Heart left ventricle (tissue), 16 donors: ENCODE data around the gene OR51A7. TPM values are rescaled to one million over a fixed set of nuclear protein-coding genes. Genes with fewer than 3 reads are reported as not detected.

Source experiments
- ATAC-seq, 4 donors: fragments of 200-7000 bp; cut with Tn5 transposase; one replicate each; pipeline ENCODE4 v1.9.1; 2020 to 2022; ENCODE audit warnings: moderate library complexity in 4 of 4, mild to moderate bottlenecking in 3 of 4, moderate number of reproducible peaks in 1 of 4
- DNase-seq, 5 donors: peaks; one replicate each; pipeline ENCODE4 v3.0.0-alpha.2; 2020
- H3K27ac ChIP-seq, 12 donors: fragments of 200-600 bp; sonication (generic) in 4 of 12; one replicate each; pipeline versions ENCODE4 v1.5.0 to v1.8.0; 2016 to 2022; ENCODE audit warnings: mild to moderate bottlenecking in 2 of 12
- H3K27me3 ChIP-seq, 9 donors: fragments of 200-600 bp; sonication (generic) in 2 of 9; one replicate each; pipeline versions ENCODE4 v1.5.1 to v1.8.0; 2016 to 2022; ENCODE audit warnings: mild to moderate bottlenecking in 3 of 9
- H3K36me3 ChIP-seq, 9 donors: fragments of 200-600 bp; sonication (generic) in 2 of 9; one replicate each; pipeline versions ENCODE4 v1.5.0 to v1.8.0; 2018 to 2022; ENCODE audit warnings: mild to moderate bottlenecking in 2 of 9
- H3K4me1 ChIP-seq, 12 donors: fragments of 200-600 bp; sonication (generic) in 4 of 12; one replicate each; pipeline versions ENCODE4 v1.5.0 to v1.8.0; 2016 to 2022; ENCODE audit warnings: mild to moderate bottlenecking in 3 of 12
- H3K4me3 ChIP-seq, 12 donors: fragments of 200-600 bp; sonication (generic) in 4 of 12; one replicate each; pipeline versions ENCODE4 v1.5.0 to v1.8.0; 2017 to 2022; ENCODE audit warnings: mild to moderate bottlenecking in 9 of 12, moderate library complexity in 4 of 12
- H3K9me3 ChIP-seq, 12 donors: fragments of 200-600 bp; sonication (generic) in 4 of 12; one replicate each; pipeline versions ENCODE4 v1.5.0 to v1.8.0; 2016 to 2022; ENCODE audit warnings: mild to moderate bottlenecking in 1 of 12
- CTCF ChIP-seq, 12 donors: fragments of 200-600 bp; sonication (generic) in 4 of 12; IDR thresholded peaks; one replicate each; pipeline versions ENCODE4 v1.5.0 to v1.8.0; 2018 to 2022; ENCODE audit warnings: antibody characterized with exemption in 12 of 12, mild to moderate bottlenecking in 5 of 12
- POLR2A ChIP-seq, 2 donors: fragments of 450-650 bp; IDR thresholded peaks; one replicate each; pipeline ENCODE4 v1.6.1; 2017; ENCODE audit warnings: antibody characterized with exemption in 2 of 2, mild to moderate bottlenecking in 2 of 2, moderate library complexity in 2 of 2
- WGBS, 4 donors: extraction: QIAGEN DNeasy Blood & Tissue Kit in 2 of 4; methylation state at CpG; one replicate each; pipeline versions ENCODE4 v1.1.5 to v1.1.7; 2013 to 2018; 5-methylcytosine and 5-hydroxymethylcytosine counted together
- intact Hi-C, 10 donors: fragments of 100-400 bp; cut with DNase I; formaldehyde crosslinking; loops; one replicate each; pipeline versions ENCODE4 v1.11.1 to v1.14.2; 2022
- polyA plus RNA-seq, 2 donors: library from polyadenylated mRNA; stranded (reverse); fragments of 200-250 nt; gene quantifications; one replicate each; pipeline ENCODE4 v1.2.3, GENCODE V29; 2013
- total RNA-seq, 9 donors: library from RNA; depleted of rRNA in 2 of 9; stranded (reverse); fragments of >200 nt in 2 of 9; fragmentation: NEBNext Ultra II Directional in 3 of 9; extraction: Animal tissue kit (Norgen Biotek cat#: 25700) in 3 of 9; gene quantifications; one replicate each; pipeline versions ENCODE4 v1.1.0 to v1.2.4, GENCODE V29; 2016 to 2023
- donor health status: ischemic (EF 13 %, LVEDD 7.1; RV severe dilation, severe dysfunction).
- donor health status: healthy with polysubstance abuse.
- donor health status: DM: no; HTN: yes; CAD: no.
- donor health status: DM: no; HTN: no; CAD: no.
- donor health status: ischemic (EF 25% LVEDD 6.9; RV normal size, moderate dysfunction).
- donor health status: ischemic (EF 25% LVEDD 5.7; RV mildly dilated, moderate dysfunction).
- donor health status: healthy.
- donor health status: DM: yes; HTN: yes; CAD: no.
- donor health status: ischemic (EF 35%, LVEDD 5.7; RV mildly dilated, moderate dysfunction).
- donor health status: nonischemic (EF 11% LVEDD 7.7; RV severe dilation, severe dysfunction).
- donor health status: DM: yes; HTN: yes; CAD: no.
- donor health status: PGD.
- donor health status: ischemic (EF 29% LVEDD 5.4; RV normal size, mild dysfunction).
- donor health status: nonischemic (EF 23%, LVEDD 6.1; RV moderate dilation, normal function).

Gene OR51A7
- total and polyA plus RNA-seq, 11 donors = not detected

- no peak for DNase-seq
- H3K4me3 ChIP-seq = no peak overlapping the region
- H3K4me1 ChIP-seq = peaks cover 0 to 5% (median 0%) of the 10 kb centered on the region in 12 donors
- TF ChIP-seq POLR2A (IDR thresholded peaks at IDR 0.05) (no peak), CTCF (IDR thresholded peaks at IDR 0.05) (no peak)
- ATAC-seq = no peak
- no peaks in the 10 kb centered on the region for H3K27me3 ChIP-seq
- H3K9me3 ChIP-seq = peaks cover 0 to 6% (median 0%) of the 10 kb centered on the region in 12 donors
- 14 to 52% (median 28%) methylated on average over 1 of the region's 1 CpG for WGBS, 4 donors
- H3K36me3 ChIP-seq = no peaks in the 10 kb centered on the region
- no peak overlapping the region for H3K27ac ChIP-seq
- intact Hi-C loops = no loop called here
These were observed 37.7 kb upstream of the OR51A7 start for GRCh38 chr11:4865855-4866254.

GRCh38 chr11:4881188-4881587, 22.4 kb upstream of the OR51A7 start:
- ATAC-seq (no peak), DNase-seq (no peak)
- 74 to 81% (median 78%) methylated on average over 4 of the region's 4 CpGs for WGBS, 4 donors
- Histone ChIP-seq H3K4me3 (no peak overlapping the region), H3K4me1 (no peaks in the 10 kb centered on the region), H3K27me3 (no peaks in the 10 kb centered on the region), H3K27ac (no peak overlapping the region), H3K36me3 (no peaks in the 10 kb centered on the region), H3K9me3 (no peaks in the 10 kb centered on the region)
- intact Hi-C loops = no loop called here
- TF ChIP-seq POLR2A (IDR thresholded peaks at IDR 0.05) (no peak), CTCF (IDR thresholded peaks at IDR 0.05) (no peak)

GRCh38 chr11:4881860-4882500, 21.6 kb upstream of the OR51A7 start, which contains the start of gene OR51T1:
Gene OR51T1 (plus strand): TSS chr11:4881900. CDS start chr11:4881900, 0 bp downstream.
- Histone ChIP-seq H3K4me1 (no peaks in the 10 kb centered on the region), H3K27ac (no peak within 1 kb of the TSS), H3K27me3 (no peaks in the 10 kb centered on the region), H3K36me3 (no peaks in the 10 kb centered on the region), H3K9me3 (no peaks in the 10 kb centered on the region), H3K4me3 (no peak within 1 kb of the TSS)
- no peak for ATAC-seq
- DNase-seq = no peak
- WGBS, 4 donors = 62 to 77% (median 70%) methylated on average over 8 of the region's 8 CpGs
- intact Hi-C loops = no loop called here
- TF ChIP-seq CTCF (IDR thresholded peaks at IDR 0.05) (no peak), POLR2A (IDR thresholded peaks at IDR 0.05) (no peak)

- intact Hi-C loops = no loop called here
- H3K36me3 ChIP-seq = no peaks in the 10 kb centered on the region
- DNase-seq = no peak
- no peak for ATAC-seq
- TF ChIP-seq CTCF (IDR thresholded peaks at IDR 0.05) (no peak), POLR2A (IDR thresholded peaks at IDR 0.05) (no peak)
- no peaks in the 10 kb centered on the region for H3K9me3 ChIP-seq
- H3K4me3 ChIP-seq = no peak overlapping the region
- H3K4me1 ChIP-seq = no peaks in the 10 kb centered on the region
- no peaks in the 10 kb centered on the region for H3K27me3 ChIP-seq
- H3K27ac ChIP-seq = no peak overlapping the region
- WGBS, 4 donors = 85 to 89% (median 86%) methylated on average over 5 of the region's 5 CpGs
These were observed 21.0 kb upstream of the OR51A7 start for GRCh38 chr11:4882543-4882942.
